Measurements from ENCODE around the gene CD74.

Gene CD74

GRCh38 chr5:150443242-150444075 is 30.7 kb upstream of the CD74 start:
- Mint-ChIP-seq H3K27ac (peak overlapping the region; percentile 83), H3K4me1 (peaks cover 44% of the 10 kb centered on the region), H3K4me3 (no peak overlapping the region), H3K36me3 (ENCODE audit: low read depth) (peaks cover 48% of the 10 kb centered on the region), H3K9me3 (no peaks in the 10 kb centered on the region), H3K27me3 (ENCODE audit: low read depth, poor library complexity) (peaks cover 6% of the 10 kb centered on the region)
- no peak for DNase-seq
- no peak for TF ChIP-seq CTCF (IDR thresholded peaks at IDR 0.05)

GRCh38 chr5:150442699-150443080 is 30.0 kb upstream of the CD74 start:
- Mint-ChIP-seq H3K4me3 (no peak overlapping the region), H3K27ac (peak overlapping the region; percentile 76), H3K4me1 (peaks cover 36% of the 10 kb centered on the region), H3K9me3 (no peaks in the 10 kb centered on the region), H3K36me3 (ENCODE audit: low read depth) (peaks cover 40% of the 10 kb centered on the region), H3K27me3 (ENCODE audit: low read depth, poor library complexity) (peaks cover 6% of the 10 kb centered on the region)
- no peak for TF ChIP-seq CTCF (IDR thresholded peaks at IDR 0.05)
- no peak for DNase-seq

- Mint-ChIP-seq H3K4me1 (peaks cover 30% of the 10 kb centered on the region), H3K36me3 (ENCODE audit: low read depth) (peaks cover 34% of the 10 kb centered on the region), H3K27me3 (ENCODE audit: low read depth, poor library complexity) (peaks cover 6% of the 10 kb centered on the region), H3K27ac (peak overlapping the region; percentile 98), H3K4me3 (no peak overlapping the region), H3K9me3 (no peaks in the 10 kb centered on the region)
- no peak for DNase-seq
- no peak for TF ChIP-seq CTCF (IDR thresholded peaks at IDR 0.05)
These were observed 29.3 kb upstream of the CD74 start for GRCh38 chr5:150441813-150442698.

GRCh38 chr5:150440948-150441812 is 28.5 kb upstream of the CD74 start:
- Mint-ChIP-seq H3K36me3 (ENCODE audit: low read depth) (peaks cover 25% of the 10 kb centered on the region), H3K27ac (peak overlapping the region; percentile 98), H3K4me3 (no peak overlapping the region), H3K4me1 (peaks cover 21% of the 10 kb centered on the region), H3K9me3 (no peaks in the 10 kb centered on the region), H3K27me3 (ENCODE audit: low read depth, poor library complexity) (peaks cover 9% of the 10 kb centered on the region)
- TF ChIP-seq CTCF (IDR thresholded peaks at IDR 0.05) = no peak
- no peak for DNase-seq

- Mint-ChIP-seq H3K4me3 (no peak overlapping the region), H3K36me3 (ENCODE audit: low read depth) (peaks cover 11% of the 10 kb centered on the region), H3K27me3 (ENCODE audit: low read depth, poor library complexity) (peaks cover 9% of the 10 kb centered on the region), H3K4me1 (peaks cover 19% of the 10 kb centered on the region), H3K27ac (no peak overlapping the region), H3K9me3 (no peaks in the 10 kb centered on the region)
- TF ChIP-seq CTCF (IDR thresholded peaks at IDR 0.05) = peak; percentile 68
- DNase-seq = peak; percentile 48
These were observed 26.3 kb upstream of the CD74 start for GRCh38 chr5:150438873-150439546.

All from nephron progenitor cell (in vitro differentiated cells).